ENCODE data around the gene STRA6.

STRA6 gene

GRCh38 chr15:74220475-74221248 is 18.1 kb upstream of the STRA6 start:
- DNase-seq (ENCODE audit: low read depth) = no peak
- TF ChIP-seq CTCF (IDR thresholded peaks at IDR 0.05; ENCODE audit: insufficient read depth, low read depth, low read length, missing control alignments) = no peak
- H3K4me3 ChIP-seq (ENCODE audit: low read depth, low read length) = no peak overlapping the region

- no peak overlapping the region for H3K4me3 ChIP-seq (ENCODE audit: low read depth, low read length)
- DNase-seq (ENCODE audit: low read depth) = no peak
- no peak for TF ChIP-seq CTCF (IDR thresholded peaks at IDR 0.05; ENCODE audit: insufficient read depth, low read depth, low read length, missing control alignments)
Observed at GRCh38 chr15:74217907-74218885, 15.6 kb upstream of the STRA6 start.

GRCh38 chr15:74216949-74217348 is 14.4 kb upstream of the STRA6 start:
- TF ChIP-seq CTCF (IDR thresholded peaks at IDR 0.05; ENCODE audit: insufficient read depth, low read depth, low read length, missing control alignments) = no peak
- DNase-seq (ENCODE audit: low read depth) = no peak
- no peak overlapping the region for H3K4me3 ChIP-seq (ENCODE audit: low read depth, low read length)

GRCh38 chr15:74215958-74216357 is 13.4 kb upstream of the STRA6 start:
- TF ChIP-seq CTCF (IDR thresholded peaks at IDR 0.05; ENCODE audit: insufficient read depth, low read depth, low read length, missing control alignments) = no peak

GRCh38 chr15:74214324-74215021 is 11.9 kb upstream of the STRA6 start:
- no peak for DNase-seq (ENCODE audit: low read depth)
- H3K4me3 ChIP-seq (ENCODE audit: low read depth, low read length) = no peak overlapping the region

More at GRCh38 chr15:74215958-74216357, 13.4 kb upstream of the STRA6 start:
- H3K4me3 ChIP-seq (ENCODE audit: low read depth, low read length) = no peak overlapping the region
- no peak for DNase-seq (ENCODE audit: low read depth)

More at GRCh38 chr15:74214324-74215021, 11.9 kb upstream of the STRA6 start:
- TF ChIP-seq CTCF (IDR thresholded peaks at IDR 0.05; ENCODE audit: insufficient read depth, low read depth, low read length, missing control alignments) = no peak

Data from GM12865 (cell line).